OCI-LY7 (cell line): ENCODE data around the gene LCP2. TPM values are rescaled to one million over a fixed set of nuclear protein-coding genes. Genes with fewer than 3 reads are reported as not detected.

Experiments used
- BruUV-seq: library from RNA; stranded (reverse); fragments of 400-500 nt; replicated peaks from 2 replicates; lab custom pipeline; 2021; lab: Mats Ljungman, UMichigan
- CTCF ChIA-PET: fragments of 300-600 bp; sonication (Branson Sonifier 250); formaldehyde crosslinking; loops from one replicate; lab custom pipeline; 2022; ENCODE audit warnings: antibody characterized with exemption; ENCODE audit not compliant: unreplicated experiment; lab: Charles Lee
- POLR2A ChIA-PET: fragments of 300-600 bp; sonication (Branson Sonifier 250); formaldehyde crosslinking; loops from one replicate; lab custom pipeline; 2022; ENCODE audit warnings: antibody characterized with exemption; lab: Charles Lee
- DNase-seq: peaks from one replicate; pipeline ENCODE4 v3.0.0-alpha.2; 2015; ENCODE audit warnings: low spot score
- H2AFZ ChIP-seq: fragments of 200-600 bp; sonication (generic), shearing (Covaris generic); 2 replicates; pipeline ENCODE4 v1.6.1; 2014; ENCODE audit warnings: mild to moderate bottlenecking, antibody characterized with exemption, low read length, moderate library complexity
- H3K27ac ChIP-seq: fragments of 200-600 bp; sonication (generic); 2 replicates; pipeline ENCODE4 v1.5.1; 2014; ENCODE audit warnings: mixed run types, low read depth, mild to moderate bottlenecking, moderate library complexity, low read length, inconsistent platforms; ENCODE audit not compliant: poor library complexity, severe bottlenecking
- H3K36me3 ChIP-seq: fragments of 200-600 bp; sonication (generic); 2 replicates; pipeline ENCODE4 v1.6.1; 2014; ENCODE audit warnings: mild to moderate bottlenecking, antibody characterized with exemption, low read length, moderate library complexity, mixed read lengths; ENCODE audit not compliant: insufficient read depth
- H3K4me1 ChIP-seq: fragments of 200-600 bp; sonication (generic); 2 replicates; pipeline ENCODE4 v1.5.1; 2014; ENCODE audit warnings: mild to moderate bottlenecking, low read length; ENCODE audit not compliant: insufficient read depth, poor library complexity, severe bottlenecking
- H3K4me2 ChIP-seq: fragments of 200-600 bp; sonication (generic); 2 replicates; pipeline ENCODE4 v1.6.1; 2014; ENCODE audit warnings: mild to moderate bottlenecking, low read length
- H3K4me3 ChIP-seq: fragments of 200-600 bp; sonication (generic); 2 replicates; pipeline ENCODE4 v1.5.1; 2014; ENCODE audit warnings: mild to moderate bottlenecking, low read depth, low read length; ENCODE audit not compliant: poor library complexity, severe bottlenecking
- H3K79me2 ChIP-seq: fragments of 200-600 bp; sonication (generic); 2 replicates; pipeline ENCODE4 v1.6.1; 2016; ENCODE audit warnings: low read depth, mild to moderate bottlenecking, low read length, moderate library complexity, mixed read lengths; ENCODE audit not compliant: insufficient read depth
- H3K9me2 ChIP-seq: fragments of 200-600 bp; sonication (generic); 2 replicates; pipeline ENCODE4 v1.6.1; 2016; ENCODE audit warnings: mild to moderate bottlenecking, low read length, mixed read lengths; ENCODE audit not compliant: insufficient read depth
- H3K9me3 ChIP-seq: fragments of 200-600 bp; sonication (generic); 2 replicates; pipeline ENCODE4 v1.6.1; 2014; ENCODE audit warnings: mild to moderate bottlenecking, mixed run types, low read length, mixed read lengths
- H4K20me1 ChIP-seq: fragments of 200-600 bp; sonication (generic); 2 replicates; pipeline ENCODE4 v1.6.1; 2014; ENCODE audit warnings: mild to moderate bottlenecking, antibody characterized with exemption, low read length, moderate library complexity, mixed read lengths; ENCODE audit not compliant: insufficient read depth
- CTCF ChIP-seq: fragments of 200-600 bp; sonication (generic); conservative IDR thresholded peaks from 2 replicates; pipeline ENCODE4 v1.5.1; 2014; ENCODE audit warnings: mild to moderate bottlenecking, antibody characterized with exemption, low read length, moderate library complexity, mixed read lengths
- EZH2phosphoT487 ChIP-seq: fragments of 200-600 bp; sonication (generic); IDR thresholded peaks from 2 replicates; pipeline ENCODE4 v1.6.1; 2018; ENCODE audit warnings: low read depth, borderline replicate concordance, mild to moderate bottlenecking, mixed run types, antibody characterized with exemption, low read length, moderate library complexity, mixed read lengths
- intact Hi-C: fragments of 100-400 bp; cut with micrococcal nuclease; formaldehyde crosslinking; loops from one replicate; pipeline ENCODE4 v1.10.0; 2022; ENCODE audit not compliant: unreplicated experiment
- total RNA-seq, 2 experiments: library from RNA; depleted of rRNA in 1 of 2; stranded (reverse); fragments of >200 nt in 1 of 2; shearing (Covaris generic) in 1 of 2; gene quantifications; 2 replicates each; pipeline ENCODE4 v1.2.3, GENCODE V29; 2014 to 2022

Gene LCP2
- total RNA-seq, 2 experiments from 2014 or later: 2.6 TPM; not detected in 1

DNA sequence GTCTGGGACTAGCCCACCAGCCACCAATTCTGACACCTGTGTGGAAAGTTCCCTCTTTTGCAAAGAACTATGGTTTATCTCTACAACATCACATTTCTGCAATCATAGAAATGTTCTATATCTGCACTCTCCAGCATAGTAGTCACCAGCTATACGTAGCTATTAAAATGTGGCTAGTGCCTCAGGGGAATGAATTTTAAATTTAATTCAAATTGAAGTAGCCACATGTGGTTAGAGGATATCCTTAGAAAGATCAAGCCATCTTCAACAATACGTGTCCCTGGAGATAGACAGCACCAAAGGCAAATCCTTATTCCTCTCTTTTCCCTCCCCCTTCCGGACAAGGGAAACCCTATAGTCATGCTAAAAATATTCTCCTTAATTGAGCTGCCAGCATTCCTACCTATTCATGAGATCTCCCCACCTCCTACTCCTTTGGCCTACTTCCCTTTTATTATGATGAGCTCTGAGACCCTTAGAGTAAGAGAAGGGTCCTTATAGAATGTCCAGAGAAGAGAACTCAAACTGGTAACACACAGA, 11.1 kb downstream of the LCP2 start:
- TF ChIP-seq EZH2phosphoT487 (no peak), CTCF (no peak)

GRCh38 chr5:170285181-170285580, 12.4 kb downstream of the LCP2 start:
- no peaks in the 10 kb centered on the region for H3K9me3 ChIP-seq
- H3K79me2 ChIP-seq: no peaks in the 10 kb centered on the region
- no peak for DNase-seq
- POLR2A ChIA-PET: no interaction called here
- no peaks in the 10 kb centered on the region for H3K9me2 ChIP-seq
- H3K4me1 ChIP-seq: no peaks in the 10 kb centered on the region
- no peaks in the 10 kb centered on the region for H3K36me3 ChIP-seq
- H3K27ac ChIP-seq: no peak overlapping the region
- H3K4me2 ChIP-seq: no peak overlapping the region
- CTCF ChIA-PET: no interaction called here
- no peak overlapping the region for H2AFZ ChIP-seq
- no peak for TF ChIP-seq CTCF
- TF ChIP-seq EZH2phosphoT487: no peak
- no TSS peak for BruUV-seq
- intact Hi-C loops: no loop called here
- H4K20me1 ChIP-seq: no peaks in the 10 kb centered on the region
- no peak overlapping the region for H3K4me3 ChIP-seq

More for the DNA sequence above, 11.1 kb downstream of the LCP2 start:
- H3K4me3 ChIP-seq: no peak overlapping the region
- no peak overlapping the region for H2AFZ ChIP-seq
- H3K27ac ChIP-seq: no peak overlapping the region
- intact Hi-C loops: no loop called here
- H3K36me3 ChIP-seq: no peaks in the 10 kb centered on the region
- BruUV-seq: no TSS peak
- H3K4me1 ChIP-seq: no peaks in the 10 kb centered on the region
- no peaks in the 10 kb centered on the region for H3K9me2 ChIP-seq
- H3K9me3 ChIP-seq: no peaks in the 10 kb centered on the region
- H3K79me2 ChIP-seq: no peaks in the 10 kb centered on the region
- no peak overlapping the region for H3K4me2 ChIP-seq
- no peaks in the 10 kb centered on the region for H4K20me1 ChIP-seq
- POLR2A ChIA-PET: no interaction called here
- CTCF ChIA-PET: no interaction called here
- no peak for DNase-seq

DNA sequence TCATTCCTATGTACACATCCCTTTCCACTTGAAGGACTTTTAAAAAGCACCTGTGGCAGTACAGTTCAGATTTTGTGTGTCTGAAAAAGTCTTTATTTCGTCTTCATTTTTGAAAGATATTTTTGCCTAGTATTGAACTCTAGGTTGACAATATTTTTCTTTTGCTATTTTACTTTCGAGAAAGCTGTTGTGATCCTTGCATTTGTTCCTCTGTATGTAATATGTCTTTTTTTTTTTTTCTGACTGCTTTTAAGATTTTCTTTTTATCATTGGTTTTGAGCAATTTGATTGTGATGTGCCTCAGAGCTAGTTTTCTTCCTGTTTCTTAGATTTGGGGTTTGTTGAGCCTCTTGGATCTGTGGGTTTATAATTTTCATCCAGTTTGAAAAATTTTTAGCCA, 13.3 kb downstream of the LCP2 start:
- Histone ChIP-seq H3K36me3 (no peaks in the 10 kb centered on the region), H3K9me2 (no peaks in the 10 kb centered on the region), H3K4me3 (no peak overlapping the region), H2AFZ (no peak overlapping the region), H3K4me1 (peaks cover 9% of the 10 kb centered on the region), H3K4me2 (no peak overlapping the region), H3K79me2 (no peaks in the 10 kb centered on the region), H3K9me3 (no peaks in the 10 kb centered on the region), H4K20me1 (no peaks in the 10 kb centered on the region), H3K27ac (no peak overlapping the region)
- no TSS peak for BruUV-seq
- ChIA-PET CTCF (no interaction called here), POLR2A (interaction anchor here (0.7 kb wide), 1 partner anchor 83 kb away, joined by 3 read pairs; no protein-coding TSS in a partner anchor)
- TF ChIP-seq EZH2phosphoT487 (no peak), CTCF (no peak)
- no peak for DNase-seq
- intact Hi-C loops: no loop called here
